Keratinocyte (primary cell): ENCODE data around the gene FHOD3. TPM values are rescaled to one million over a fixed set of nuclear protein-coding genes. Genes with fewer than 3 reads are reported as not detected.

Experiments
- DNase-seq: peaks from one replicate; pipeline ENCODE4 v3.0.0-alpha.2; 2011; ENCODE audit warnings: low read depth, missing footprints, low spot score
- FAIRE-seq: peaks from 2 replicates; lab custom pipeline; 2011; peaks lifted over from hg19 to GRCh38; lab: Jason Lieb, UNC
- H2AFZ ChIP-seq: 2 replicates; pipeline ENCODE4 v1.6.0; 2012; ENCODE audit warnings: low read length, control low read depth, inconsistent platforms; ENCODE audit not compliant: control insufficient read depth
- H3K27ac ChIP-seq: 2 replicates; pipeline ENCODE4 v1.5.1; 2011; ENCODE audit warnings: low read length; ENCODE audit not compliant: control insufficient read depth, insufficient read depth
- H3K27me3 ChIP-seq: 3 replicates; pipeline ENCODE4 v1.6.0; 2011; ENCODE audit warnings: low read length; ENCODE audit not compliant: control insufficient read depth, insufficient read depth; ENCODE audit errors: extremely low read depth
- H3K36me3 ChIP-seq, 2 experiments: 2 replicates in 1 of 2; 3 replicates in 1 of 2; pipeline ENCODE4 v1.5.1; 2011; ENCODE audit warnings: low read length in 2 of 2, mild to moderate bottlenecking in 1 of 2; ENCODE audit not compliant: control insufficient read depth in 2 of 2, insufficient read depth in 2 of 2; ENCODE audit errors: extremely low read depth in 1 of 2
- H3K4me1 ChIP-seq: 3 replicates; pipeline ENCODE4 v1.5.1; 2011; ENCODE audit warnings: low read length; ENCODE audit not compliant: control insufficient read depth, insufficient read depth; ENCODE audit errors: extremely low read depth
- H3K4me2 ChIP-seq: 3 replicates; pipeline ENCODE4 v1.6.0; 2011; ENCODE audit warnings: low read depth, low read length; ENCODE audit not compliant: control insufficient read depth, insufficient read depth; ENCODE audit errors: extremely low read depth
- H3K4me3 ChIP-seq, 3 experiments: fragments of 200-600 bp in 1 of 3; sonication (generic) in 1 of 3; 2 replicates in 2 of 3; 3 replicates in 1 of 3; pipeline ENCODE4 v1.5.1; 2011 to 2016; ENCODE audit warnings: low read length in 3 of 3, mild to moderate bottlenecking in 3 of 3, control low read depth in 2 of 3, inconsistent platforms in 1 of 3, low read depth in 1 of 3, mixed read lengths in 1 of 3, mixed run types in 1 of 3, moderate library complexity in 1 of 3; ENCODE audit not compliant: control insufficient read depth in 2 of 3, insufficient read depth in 2 of 3; ENCODE audit errors: extremely low read depth in 1 of 3
- H3K79me2 ChIP-seq: 2 replicates; pipeline ENCODE4 v1.6.0; 2012; ENCODE audit warnings: low read length; ENCODE audit not compliant: control insufficient read depth, insufficient read depth
- H3K9ac ChIP-seq: 3 replicates; pipeline ENCODE4 v1.6.0; 2011; ENCODE audit warnings: low read length; ENCODE audit not compliant: control insufficient read depth, insufficient read depth; ENCODE audit errors: extremely low read depth
- H3K9me1 ChIP-seq: 3 replicates; pipeline ENCODE4 v1.6.0; 2011; ENCODE audit warnings: low read length; ENCODE audit not compliant: control insufficient read depth, insufficient read depth; ENCODE audit errors: extremely low read depth
- H3K9me3 ChIP-seq: 2 replicates; pipeline ENCODE4 v1.5.1; 2012; ENCODE audit warnings: low read depth, low read length; ENCODE audit not compliant: control insufficient read depth
- H4K20me1 ChIP-seq: 3 replicates; pipeline ENCODE4 v1.6.0; 2011; ENCODE audit warnings: low read length; ENCODE audit not compliant: control insufficient read depth, insufficient read depth; ENCODE audit errors: extremely low read depth
- EZH2 ChIP-seq: IDR thresholded peaks from one replicate; pipeline ENCODE4 v1.6.1; 2012; ENCODE audit warnings: inconsistent platforms, mild to moderate bottlenecking, low read length, moderate library complexity
- dilution Hi-C: fragments of 300-500 bp; cut with MboI; formaldehyde crosslinking; loops from one replicate; pipeline ENCODE4 v1.7.0; 2020; ENCODE audit warnings: low sequenced_read_pairs; ENCODE audit not compliant: extremely low pct_ligation_motif_present
- polyA plus RNA-seq, 5 experiments: library from polyadenylated mRNA; depleted of rRNA in 3 of 5; stranded (reverse) in 3 of 5; stranded (forward) in 1 of 5; unstranded in 1 of 5; fragments of >200 nt; gene quantifications; 1 replicate in 1 of 5; 2 replicates in 3 of 5; 3 replicates in 1 of 5; pipeline versions ENCODE4 v1.2.1 to v1.2.3, GENCODE V29; 2011 to 2012; ENCODE audit warnings: missing spikeins in 2 of 5, low read depth in 1 of 5, low replicate concordance in 1 of 5
- TF ChIP-seq, protein P1 (sequence below), 3 experiments: IDR thresholded peaks in 1 of 3; conservative IDR thresholded peaks in 1 of 3; optimal IDR thresholded peaks in 1 of 3; 2 replicates in 2 of 3; 3 replicates in 1 of 3; pipeline versions ENCODE3 to v1.5.1; 2011; ENCODE audit warnings: low read length in 3 of 3, mild to moderate bottlenecking in 3 of 3, moderate library complexity in 2 of 3, control low read depth in 1 of 3, inconsistent platforms in 1 of 3; ENCODE audit not compliant: insufficient read depth in 2 of 3; ENCODE audit errors: extremely low read depth in 1 of 3

Gene FHOD3
- polyA plus RNA-seq, 1 donor (not counting 4 experiments of a cell fraction or from before 2014, with no cell fraction given) = 7.7 TPM

DNA sequence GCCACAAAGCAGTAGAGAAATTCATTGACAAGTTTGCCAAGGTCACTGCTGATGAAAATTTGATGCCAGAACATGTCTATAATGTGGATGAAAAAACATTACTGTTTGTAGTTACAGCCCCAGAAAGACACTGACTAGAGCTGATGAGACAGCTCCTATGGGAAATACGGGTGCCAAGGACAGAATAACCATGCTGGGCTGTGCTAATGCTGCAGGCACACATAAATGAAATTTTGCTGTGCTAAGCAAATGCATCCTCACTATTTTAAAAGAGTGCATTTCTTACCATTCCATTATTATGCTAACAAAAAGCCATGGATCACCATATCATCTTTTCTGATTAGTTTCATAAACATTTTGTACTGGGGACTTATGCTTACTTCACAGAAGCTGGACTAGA is 208.2 kb downstream of the FHOD3 start:
- Histone ChIP-seq H2AFZ (no peak overlapping the region), H3K27ac (no peak overlapping the region), H3K4me2 (no peak overlapping the region), H4K20me1 (no peaks in the 10 kb centered on the region), H3K79me2 (no peaks in the 10 kb centered on the region), H3K27me3 (no peaks in the 10 kb centered on the region), H3K9ac (no peak overlapping the region), H3K9me1 (no peaks in the 10 kb centered on the region), H3K9me3 (no peaks in the 10 kb centered on the region), H3K36me3 (no peaks in the 10 kb centered on the region), H3K4me3 (no peak overlapping the region), H3K4me1 (peaks cover 7% of the 10 kb centered on the region)
- DNase-seq (no peak), FAIRE-seq (peak; percentile 51)
- dilution Hi-C loops = no loop called here
- no peak for TF ChIP-seq EZH2
- TF ChIP-seq, protein P1, sequence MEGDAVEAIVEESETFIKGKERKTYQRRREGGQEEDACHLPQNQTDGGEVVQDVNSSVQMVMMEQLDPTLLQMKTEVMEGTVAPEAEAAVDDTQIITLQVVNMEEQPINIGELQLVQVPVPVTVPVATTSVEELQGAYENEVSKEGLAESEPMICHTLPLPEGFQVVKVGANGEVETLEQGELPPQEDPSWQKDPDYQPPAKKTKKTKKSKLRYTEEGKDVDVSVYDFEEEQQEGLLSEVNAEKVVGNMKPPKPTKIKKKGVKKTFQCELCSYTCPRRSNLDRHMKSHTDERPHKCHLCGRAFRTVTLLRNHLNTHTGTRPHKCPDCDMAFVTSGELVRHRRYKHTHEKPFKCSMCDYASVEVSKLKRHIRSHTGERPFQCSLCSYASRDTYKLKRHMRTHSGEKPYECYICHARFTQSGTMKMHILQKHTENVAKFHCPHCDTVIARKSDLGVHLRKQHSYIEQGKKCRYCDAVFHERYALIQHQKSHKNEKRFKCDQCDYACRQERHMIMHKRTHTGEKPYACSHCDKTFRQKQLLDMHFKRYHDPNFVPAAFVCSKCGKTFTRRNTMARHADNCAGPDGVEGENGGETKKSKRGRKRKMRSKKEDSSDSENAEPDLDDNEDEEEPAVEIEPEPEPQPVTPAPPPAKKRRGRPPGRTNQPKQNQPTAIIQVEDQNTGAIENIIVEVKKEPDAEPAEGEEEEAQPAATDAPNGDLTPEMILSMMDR (optimal IDR thresholded peaks at IDR 0.05 in 1 of 3, IDR thresholded peaks at IDR 0.05 in 1 of 3, conservative IDR thresholded peaks at IDR 0.05 in 1 of 3; ENCODE audit: extremely low read depth in 1 of 3, insufficient read depth in 2 of 3, low read length in 3 of 3) = no peak

- TF ChIP-seq, protein P1 (optimal IDR thresholded peaks at IDR 0.05 in 1 of 3, IDR thresholded peaks at IDR 0.05 in 1 of 3, conservative IDR thresholded peaks at IDR 0.05 in 1 of 3; ENCODE audit: extremely low read depth in 1 of 3, insufficient read depth in 2 of 3, low read length in 3 of 3) = no peak
- no peak for TF ChIP-seq EZH2
Observed at GRCh38 chr18:36509646-36510197, 212.2 kb downstream of the FHOD3 start.

More at GRCh38 chr18:36509646-36510197, 212.2 kb downstream of the FHOD3 start:
- no peak overlapping the region for H2AFZ ChIP-seq
- H3K9me3 ChIP-seq = no peaks in the 10 kb centered on the region
- H3K36me3 ChIP-seq = no peaks in the 10 kb centered on the region
- no peak overlapping the region for H3K4me3 ChIP-seq
- no peaks in the 10 kb centered on the region for H3K79me2 ChIP-seq
- no peak overlapping the region for H3K27ac ChIP-seq
- no peaks in the 10 kb centered on the region for H3K9me1 ChIP-seq
- dilution Hi-C loops = no loop called here
- FAIRE-seq = no peak
- no peak overlapping the region for H3K4me2 ChIP-seq
- H3K27me3 ChIP-seq = no peaks in the 10 kb centered on the region
- H3K4me1 ChIP-seq = peaks cover 3% of the 10 kb centered on the region
- no peaks in the 10 kb centered on the region for H4K20me1 ChIP-seq
- no peak overlapping the region for H3K9ac ChIP-seq
- no peak for DNase-seq
